Ovary (tissue), 3 donors: ENCODE measurements around the gene CCDC12.

ENCODE experiments used
- EP300 ChIP-seq: sonication (generic); formaldehyde crosslinking; IDR thresholded peaks from one replicate; pipeline ENCODE4 v1.6.1; 2017; ENCODE audit warnings: antibody characterized with exemption
- TF ChIP-seq, protein P1 (sequence below), 3 donors: fragments of 450-650 bp in 2 of 3; fragments of 200-600 bp in 1 of 3; IDR thresholded peaks; one replicate each; pipeline versions ENCODE4 v1.5.1 to v1.8.0; 2016 to 2022; ENCODE audit warnings: antibody characterized with exemption in 3 of 3, mild to moderate bottlenecking in 1 of 3
- donor health status: DM: no; HTN: no; CAD: no.

DNA sequence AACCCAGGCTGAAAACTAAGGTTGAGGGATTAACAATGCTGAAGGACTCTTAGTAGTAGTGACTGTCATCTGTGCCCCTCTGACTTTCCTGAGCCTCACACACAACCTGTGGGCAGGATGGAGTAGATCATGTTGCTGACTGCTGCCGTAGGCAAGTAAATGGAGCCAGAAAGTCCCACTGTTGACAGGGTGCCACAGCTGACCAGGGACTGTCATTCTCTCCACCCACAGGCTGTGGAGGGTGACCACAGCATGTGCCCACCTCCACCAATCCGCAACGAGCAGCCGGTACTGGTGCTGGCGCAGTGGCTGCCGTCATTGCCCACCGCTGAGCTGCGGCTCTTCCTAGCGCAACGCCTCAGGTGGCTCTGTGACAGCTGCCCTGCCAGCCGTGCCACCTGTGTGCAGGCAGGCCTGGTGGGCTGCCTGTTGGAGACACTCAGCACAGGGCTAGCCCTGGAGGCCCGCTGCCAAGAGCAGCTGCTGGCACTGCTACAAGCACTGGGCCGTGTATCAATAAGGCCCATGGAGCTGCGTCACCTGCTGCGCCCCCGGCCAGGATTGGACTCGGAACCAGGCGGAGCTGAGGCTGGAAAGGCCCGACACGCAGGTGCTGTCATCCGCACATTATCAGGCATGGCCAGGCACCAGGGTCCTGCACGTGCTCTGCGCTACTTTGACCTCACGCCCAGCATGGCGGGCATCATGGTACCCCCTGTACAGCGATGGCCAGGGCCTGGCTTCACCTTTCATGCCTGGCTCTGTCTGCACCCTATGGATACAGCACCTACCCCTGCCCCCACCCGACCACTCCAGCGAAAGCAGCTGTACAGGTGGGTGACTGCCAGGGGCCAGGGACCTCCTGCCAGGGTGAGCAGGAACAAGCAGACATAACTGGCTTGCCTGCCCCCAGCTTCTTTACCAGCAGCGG is 18.5 kb upstream of the CCDC12 start:
- TF ChIP-seq, protein P1, sequence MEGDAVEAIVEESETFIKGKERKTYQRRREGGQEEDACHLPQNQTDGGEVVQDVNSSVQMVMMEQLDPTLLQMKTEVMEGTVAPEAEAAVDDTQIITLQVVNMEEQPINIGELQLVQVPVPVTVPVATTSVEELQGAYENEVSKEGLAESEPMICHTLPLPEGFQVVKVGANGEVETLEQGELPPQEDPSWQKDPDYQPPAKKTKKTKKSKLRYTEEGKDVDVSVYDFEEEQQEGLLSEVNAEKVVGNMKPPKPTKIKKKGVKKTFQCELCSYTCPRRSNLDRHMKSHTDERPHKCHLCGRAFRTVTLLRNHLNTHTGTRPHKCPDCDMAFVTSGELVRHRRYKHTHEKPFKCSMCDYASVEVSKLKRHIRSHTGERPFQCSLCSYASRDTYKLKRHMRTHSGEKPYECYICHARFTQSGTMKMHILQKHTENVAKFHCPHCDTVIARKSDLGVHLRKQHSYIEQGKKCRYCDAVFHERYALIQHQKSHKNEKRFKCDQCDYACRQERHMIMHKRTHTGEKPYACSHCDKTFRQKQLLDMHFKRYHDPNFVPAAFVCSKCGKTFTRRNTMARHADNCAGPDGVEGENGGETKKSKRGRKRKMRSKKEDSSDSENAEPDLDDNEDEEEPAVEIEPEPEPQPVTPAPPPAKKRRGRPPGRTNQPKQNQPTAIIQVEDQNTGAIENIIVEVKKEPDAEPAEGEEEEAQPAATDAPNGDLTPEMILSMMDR (IDR thresholded peaks at IDR 0.05) = no peak
- TF ChIP-seq EP300 = no peak
